SK-N-SH treated with all-trans-retinoic acid at 6 μM for 48 hours (cell line): ENCODE data around the gene ISX.

Source experiments
- ATAC-seq: fragments of 200-7000 bp; cut with Tn5 transposase; 3 replicates; pipeline ENCODE4 v1.9.1; 2020; ENCODE audit warnings: mild to moderate bottlenecking, moderate library complexity
- ARNTL ChIP-seq: fragments of 450-650 bp; formaldehyde crosslinking; IDR thresholded peaks from 2 replicates; pipeline ENCODE4 v1.5.0; 2020; ENCODE audit warnings: low read depth, mild to moderate bottlenecking, moderate library complexity, borderline replicate concordance
- BACH2 ChIP-seq: fragments of 250-450 bp; sonication (Bioruptor Pico); IDR thresholded peaks from 2 replicates; pipeline ENCODE4 v1.9.0; 2021; ENCODE audit warnings: mild to moderate bottlenecking, borderline replicate concordance
- CREB5 ChIP-seq: fragments of 250-450 bp; sonication (Bioruptor Pico); IDR thresholded peaks from 2 replicates; pipeline ENCODE4 v1.5.1; 2020; ENCODE audit warnings: low read depth, mild to moderate bottlenecking, moderate library complexity
- CSDC2 ChIP-seq: fragments of 250-450 bp; sonication (Bioruptor Pico); IDR thresholded peaks from 2 replicates; pipeline ENCODE4 v1.5.0; 2020; ENCODE audit warnings: mild to moderate bottlenecking, moderate library complexity
- ESRRG ChIP-seq: fragments of 250-450 bp; sonication (Bioruptor Pico); IDR thresholded peaks from 2 replicates; pipeline ENCODE4 v1.6.1; 2021; ENCODE audit warnings: mild to moderate bottlenecking
- GLIS3 ChIP-seq: fragments of 250-450 bp; sonication (Bioruptor Pico); IDR thresholded peaks from 2 replicates; pipeline ENCODE4 v1.5.0; 2020; ENCODE audit warnings: mild to moderate bottlenecking, moderate library complexity
- ISL1 ChIP-seq: fragments of 250-450 bp; sonication (Bioruptor Pico); IDR thresholded peaks from 2 replicates; pipeline ENCODE4 v2.1.2; 2022; ENCODE audit warnings: mild to moderate bottlenecking, moderate library complexity
- OSR1 ChIP-seq: fragments of 250-450 bp; sonication (Bioruptor Pico); IDR thresholded peaks from 2 replicates; pipeline ENCODE4 v1.8.0; 2022; ENCODE audit warnings: moderate library complexity, mild to moderate bottlenecking, inconsistent platforms
- POU6F1 ChIP-seq: fragments of 250-450 bp; sonication (Bioruptor Pico); IDR thresholded peaks from 2 replicates; pipeline ENCODE4 v1.8.0; 2021; ENCODE audit warnings: low read depth, mild to moderate bottlenecking, moderate library complexity, borderline replicate concordance
- PPARA ChIP-seq: fragments of 250-450 bp; sonication (Bioruptor Pico); IDR thresholded peaks from 2 replicates; pipeline ENCODE4 v1.5.0; 2020; ENCODE audit warnings: mild to moderate bottlenecking, borderline replicate concordance
- RARB ChIP-seq: fragments of 250-450 bp; sonication (Bioruptor Pico); IDR thresholded peaks from 2 replicates; pipeline ENCODE4 v1.8.0; 2021; ENCODE audit warnings: mild to moderate bottlenecking, moderate library complexity
- SNAI2 ChIP-seq: fragments of 250-450 bp; sonication (Bioruptor Pico); IDR thresholded peaks from 2 replicates; pipeline ENCODE4 v1.5.0; 2020; ENCODE audit warnings: mild to moderate bottlenecking, moderate library complexity
- TCF4 ChIP-seq: fragments of 250-450 bp; sonication (Bioruptor Pico); IDR thresholded peaks from 2 replicates; pipeline ENCODE4 v1.8.0; 2021; ENCODE audit warnings: mild to moderate bottlenecking, moderate library complexity, borderline replicate concordance
- TOX ChIP-seq: fragments of 250-450 bp; sonication (Bioruptor Pico); IDR thresholded peaks from 2 replicates; pipeline ENCODE4 v1.8.0; 2021; ENCODE audit warnings: mild to moderate bottlenecking, moderate library complexity, borderline replicate concordance
- TSHZ2 ChIP-seq: fragments of 250-450 bp; sonication (Bioruptor Pico); IDR thresholded peaks from 2 replicates; pipeline ENCODE4 v1.5.0; 2020; ENCODE audit warnings: mild to moderate bottlenecking, moderate library complexity
- ZC3H10 ChIP-seq: fragments of 250-450 bp; sonication (Bioruptor Pico); IDR thresholded peaks from 2 replicates; pipeline ENCODE4 v1.5.1; 2021; ENCODE audit warnings: mild to moderate bottlenecking, moderate library complexity
- ZFP3 ChIP-seq: fragments of 250-450 bp; sonication (Bioruptor Pico); IDR thresholded peaks from 2 replicates; pipeline ENCODE4 v1.5.0; 2020; ENCODE audit warnings: mild to moderate bottlenecking, moderate library complexity
- ZFP30 ChIP-seq: fragments of 450-650 bp; formaldehyde crosslinking; IDR thresholded peaks from 2 replicates; pipeline ENCODE4 v1.5.0; 2022; ENCODE audit warnings: mild to moderate bottlenecking, moderate library complexity
- ZNF565 ChIP-seq: fragments of 450-650 bp; formaldehyde crosslinking; conservative IDR thresholded peaks from 2 replicates; pipeline ENCODE4 v1.5.0; 2020; ENCODE audit warnings: low read depth, mild to moderate bottlenecking, moderate library complexity
- ZNF70 ChIP-seq: fragments of 450-650 bp; formaldehyde crosslinking; IDR thresholded peaks from 2 replicates; pipeline ENCODE4 v1.5.0; 2020; ENCODE audit warnings: mild to moderate bottlenecking, moderate library complexity
- ZNF8 ChIP-seq: fragments of 450-650 bp; formaldehyde crosslinking; IDR thresholded peaks from 2 replicates; pipeline ENCODE4 v1.5.0; 2020; ENCODE audit warnings: mild to moderate bottlenecking, moderate library complexity
- TF ChIP-seq, protein P1 (sequence below): fragments of 250-450 bp; sonication (Bioruptor Pico); IDR thresholded peaks from 2 replicates; pipeline ENCODE4 v1.8.0; 2020; ENCODE audit warnings: mild to moderate bottlenecking, moderate library complexity, borderline replicate concordance

ISX gene

DNA sequence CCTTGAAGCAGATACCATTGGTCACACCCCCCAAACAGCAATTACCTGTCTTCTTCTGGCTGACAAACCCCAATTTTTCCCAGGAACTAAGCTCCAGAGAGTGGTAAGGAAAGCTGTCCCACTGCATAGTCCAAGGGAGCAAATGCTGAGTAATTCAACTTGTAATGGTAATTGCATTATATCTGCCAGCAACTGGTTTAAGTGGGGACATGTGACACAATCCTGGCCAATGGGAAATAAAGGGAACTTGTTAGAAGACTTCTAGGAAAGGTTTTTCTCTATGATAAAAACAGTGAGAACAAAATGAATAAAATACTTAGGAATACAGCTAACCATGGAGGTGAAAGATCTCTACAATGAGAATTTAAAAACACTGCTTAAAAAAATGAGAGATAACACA, 9.5 kb upstream of the ISX start:
- no peak for ATAC-seq

DNA sequence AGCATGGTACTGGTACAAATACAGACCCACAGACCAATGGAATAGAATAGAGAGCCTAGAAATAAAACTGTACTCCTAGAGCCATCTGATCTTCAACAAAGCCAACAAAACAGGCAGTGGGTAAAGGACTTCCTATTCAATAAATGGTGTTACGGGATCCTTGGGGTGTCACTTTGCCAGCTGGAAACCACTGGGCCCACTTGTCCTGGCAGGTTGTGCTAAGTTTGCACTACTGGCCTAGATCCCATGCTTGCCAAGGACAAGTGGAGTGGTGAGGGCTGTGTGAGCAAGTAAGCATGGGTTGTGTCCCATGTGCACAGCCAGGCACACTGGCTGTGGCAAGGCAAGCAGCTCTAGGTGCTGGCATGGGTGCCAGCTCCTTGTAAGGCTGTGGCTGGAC, 8.8 kb upstream of the ISX start:
- ATAC-seq, result no peak
- TF ChIP-seq GLIS3 (CRISPR knock-in tag), result no peak
- TF ChIP-seq BACH2 (CRISPR knock-in tag), result no peak
- no peak for TF ChIP-seq ARNTL (CRISPR knock-in tag)
- TF ChIP-seq TCF4 (CRISPR knock-in tag), result no peak
- TF ChIP-seq OSR1 (CRISPR knock-in tag), result no peak
- no peak for TF ChIP-seq CREB5 (CRISPR knock-in tag)
- TF ChIP-seq ZNF8 (CRISPR knock-in tag), result no peak
- TF ChIP-seq ESRRG (CRISPR knock-in tag), result no peak
- TF ChIP-seq POU6F1 (CRISPR knock-in tag), result no peak
- TF ChIP-seq ZFP3 (CRISPR knock-in tag), result no peak
- no peak for TF ChIP-seq CSDC2 (CRISPR knock-in tag)
- no peak for TF ChIP-seq TSHZ2 (CRISPR knock-in tag)
- no peak for TF ChIP-seq ZFP30 (CRISPR knock-in tag)
- no peak for TF ChIP-seq ZC3H10 (CRISPR knock-in tag)

More for the DNA sequence above, 9.5 kb upstream of the ISX start:
- no peak for TF ChIP-seq BACH2 (CRISPR knock-in tag)
- no peak for TF ChIP-seq RARB (CRISPR knock-in tag)
- no peak for TF ChIP-seq ZNF565 (CRISPR knock-in tag)
- no peak for TF ChIP-seq SNAI2 (CRISPR knock-in tag)
- no peak for TF ChIP-seq TCF4 (CRISPR knock-in tag)
- no peak for TF ChIP-seq ZC3H10 (CRISPR knock-in tag)
- no peak for TF ChIP-seq CREB5 (CRISPR knock-in tag)
- no peak for TF ChIP-seq TSHZ2 (CRISPR knock-in tag)
- no peak for TF ChIP-seq ZFP30 (CRISPR knock-in tag)
- TF ChIP-seq ZNF70, result no peak
- no peak for TF ChIP-seq ESRRG (CRISPR knock-in tag)
- TF ChIP-seq ISL1 (CRISPR knock-in tag), result no peak
- no peak for TF ChIP-seq OSR1 (CRISPR knock-in tag)
- TF ChIP-seq PPARA (CRISPR knock-in tag), result no peak
- TF ChIP-seq, protein P1, sequence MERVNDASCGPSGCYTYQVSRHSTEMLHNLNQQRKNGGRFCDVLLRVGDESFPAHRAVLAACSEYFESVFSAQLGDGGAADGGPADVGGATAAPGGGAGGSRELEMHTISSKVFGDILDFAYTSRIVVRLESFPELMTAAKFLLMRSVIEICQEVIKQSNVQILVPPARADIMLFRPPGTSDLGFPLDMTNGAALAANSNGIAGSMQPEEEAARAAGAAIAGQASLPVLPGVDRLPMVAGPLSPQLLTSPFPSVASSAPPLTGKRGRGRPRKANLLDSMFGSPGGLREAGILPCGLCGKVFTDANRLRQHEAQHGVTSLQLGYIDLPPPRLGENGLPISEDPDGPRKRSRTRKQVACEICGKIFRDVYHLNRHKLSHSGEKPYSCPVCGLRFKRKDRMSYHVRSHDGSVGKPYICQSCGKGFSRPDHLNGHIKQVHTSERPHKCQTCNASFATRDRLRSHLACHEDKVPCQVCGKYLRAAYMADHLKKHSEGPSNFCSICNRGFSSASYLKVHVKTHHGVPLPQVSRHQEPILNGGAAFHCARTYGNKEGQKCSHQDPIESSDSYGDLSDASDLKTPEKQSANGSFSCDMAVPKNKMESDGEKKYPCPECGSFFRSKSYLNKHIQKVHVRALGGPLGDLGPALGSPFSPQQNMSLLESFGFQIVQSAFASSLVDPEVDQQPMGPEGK, result no peak
- TF ChIP-seq ARNTL (CRISPR knock-in tag), result no peak
- no peak for TF ChIP-seq GLIS3 (CRISPR knock-in tag)
- TF ChIP-seq ZNF8 (CRISPR knock-in tag), result no peak
- TF ChIP-seq TOX (CRISPR knock-in tag), result no peak
- TF ChIP-seq ZFP3 (CRISPR knock-in tag), result no peak
